ENCODE data around the gene CLCN3. TPM values are rescaled to one million over a fixed set of nuclear protein-coding genes. Genes with fewer than 3 reads are reported as not detected.

Gene CLCN3
- total and polyA plus RNA-seq, 2 of the 13 experiments (the other 11 are each of a cell fraction or from before 2014, with no cell fraction given): 13.6 to 23.7 TPM

GRCh38 chr4:169619958-169620879, at the start of gene CLCN3 (continued):
- TF ChIP-seq SRSF4 (IDR thresholded peaks at IDR 0.05; ENCODE audit: low read depth, low read length, poor library complexity, severe bottlenecking) (no peak), JUNB (CRISPR knock-in tag; IDR thresholded peaks at IDR 0.05; ENCODE audit: borderline replicate concordance) (no peak), ZFP41 (CRISPR knock-in tag; IDR thresholded peaks at IDR 0.05; ENCODE audit: borderline replicate concordance) (peak; percentile 64; the same call in 1 of the 2 replicates), ZNF318 (CRISPR knock-in tag; IDR thresholded peaks at IDR 0.05) (no peak), HOXA9 (CRISPR knock-in tag; IDR thresholded peaks at IDR 0.05; ENCODE audit: borderline replicate concordance) (no peak), EHMT2 (IDR thresholded peaks at IDR 0.05; ENCODE audit: borderline replicate concordance, low read depth, low read length) (no peak), SAP130 (CRISPR knock-in tag; IDR thresholded peaks at IDR 0.05; ENCODE audit: low read depth) (peak; percentile 87), MAFF (IDR thresholded peaks at IDR 0.05; ENCODE audit: low read depth, low read length) (no peak), ZBTB38 (CRISPR knock-in tag; IDR thresholded peaks at IDR 0.05) (peak; percentile 57), KMT2A (CRISPR knock-in tag; IDR thresholded peaks at IDR 0.05) (peak; percentile 91; the same call in 1 of the 2 replicates), ZBTB42 (CRISPR knock-in tag; IDR thresholded peaks at IDR 0.05) (no peak), STAT5B (CRISPR knock-in tag; IDR thresholded peaks at IDR 0.05) (no peak), SNAPC5 (CRISPR knock-in tag; IDR thresholded peaks at IDR 0.05; ENCODE audit: borderline replicate concordance) (peak; percentile 64; the same call in 1 of the 2 replicates), GATA4 (IDR thresholded peaks at IDR 0.05; ENCODE audit: borderline replicate concordance, low read depth) (peak; percentile 52; the same call in 1 of the 2 replicates), SNRNP70 (IDR thresholded peaks at IDR 0.05; ENCODE audit: low read depth, low read length) (no peak), TCF7 (IDR thresholded peaks at IDR 0.05; ENCODE audit: low read depth) (no peak; the same call in 1 of the 2 replicates), ZSCAN21 (CRISPR knock-in tag; IDR thresholded peaks at IDR 0.05; ENCODE audit: borderline replicate concordance) (0 out of 2 replicates have a peak, but pooled peaks have one; percentile 19), RFX1 (IDR thresholded peaks at IDR 0.05) (no peak)

All from HepG2 (cell line).